Karpas-422 (cell line): Measurements from ENCODE around the gene METTL15. TPM values are rescaled to one million over a fixed set of nuclear protein-coding genes. Genes with fewer than 3 reads are reported as not detected.
"Not testable (repeated sequence)": the region's sequence is repeated elsewhere in the genome, so short reads cannot be mapped to it uniquely, and the experiment has no call there.

Source experiments
- DNase-seq: peaks from one replicate; pipeline ENCODE4 v3.0.0-alpha.2; 2015
- H2AFZ ChIP-seq: fragments of 200-600 bp; sonication (generic); 2 replicates; pipeline ENCODE4 v1.6.1; 2014; ENCODE audit warnings: antibody characterized with exemption, low read length, mixed read lengths
- H3K27ac ChIP-seq: fragments of 200-600 bp; sonication (generic); 2 replicates; pipeline ENCODE4 v1.5.1; 2014; ENCODE audit warnings: mild to moderate bottlenecking, low read length, moderate library complexity
- H3K27me3 ChIP-seq: fragments of 200-600 bp; sonication (generic); 2 replicates; pipeline ENCODE4 v1.6.1; 2014; ENCODE audit warnings: low read length, mixed read lengths
- H3K36me3 ChIP-seq: fragments of 200-600 bp; sonication (generic); 2 replicates; pipeline ENCODE4 v1.6.1; 2014; ENCODE audit warnings: low read length, mixed read lengths; ENCODE audit not compliant: insufficient read depth
- H3K4me1 ChIP-seq: fragments of 200-600 bp; sonication (generic); 2 replicates; pipeline ENCODE4 v1.6.1; 2014; ENCODE audit warnings: mild to moderate bottlenecking, low read length, mixed read lengths
- H3K4me2 ChIP-seq: fragments of 200-600 bp; sonication (generic); 2 replicates; pipeline ENCODE4 v1.6.1; 2014; ENCODE audit warnings: low read length, low read depth, mild to moderate bottlenecking; ENCODE audit not compliant: poor library complexity, severe bottlenecking
- H3K4me3 ChIP-seq: fragments of 200-600 bp; sonication (generic); 2 replicates; pipeline ENCODE4 v1.5.1; 2014; ENCODE audit warnings: mild to moderate bottlenecking, antibody characterized with exemption, low read length, mixed read lengths
- H3K79me2 ChIP-seq: fragments of 200-600 bp; sonication (generic); 2 replicates; pipeline ENCODE4 v1.6.1; 2014; ENCODE audit warnings: mild to moderate bottlenecking, low read length, mixed read lengths
- H3K9ac ChIP-seq: fragments of 200-600 bp; sonication (generic); 2 replicates; pipeline ENCODE4 v1.6.0; 2014; ENCODE audit warnings: low read length
- H3K9me2 ChIP-seq: fragments of 200-600 bp; sonication (generic), shearing (Covaris generic); replicated peaks from 2 replicates; pipeline ENCODE4 v1.6.0; 2014; ENCODE audit warnings: mild to moderate bottlenecking, low read length, moderate library complexity; ENCODE audit not compliant: insufficient read depth
- H3K9me3 ChIP-seq: fragments of 300-700, 200-600 bp; sonication (generic); 2 replicates; pipeline ENCODE4 v1.6.1; 2014; ENCODE audit warnings: low read length, mixed read lengths
- H4K20me1 ChIP-seq: fragments of 200-600 bp; sonication (generic); 2 replicates; pipeline ENCODE4 v1.6.1; 2014; ENCODE audit warnings: mild to moderate bottlenecking, antibody characterized with exemption, low read length, low read depth; ENCODE audit not compliant: insufficient read depth
- total RNA-seq: library from RNA; depleted of rRNA; stranded (reverse); fragments of >200 nt; shearing (Covaris generic); gene quantifications from 2 replicates; pipeline ENCODE4 v1.2.3, GENCODE V29; 2014; ENCODE audit warnings: low replicate concordance

Gene METTL15
- total RNA-seq, 1 experiment from 2014 or later = 59.9 TPM

DNA sequence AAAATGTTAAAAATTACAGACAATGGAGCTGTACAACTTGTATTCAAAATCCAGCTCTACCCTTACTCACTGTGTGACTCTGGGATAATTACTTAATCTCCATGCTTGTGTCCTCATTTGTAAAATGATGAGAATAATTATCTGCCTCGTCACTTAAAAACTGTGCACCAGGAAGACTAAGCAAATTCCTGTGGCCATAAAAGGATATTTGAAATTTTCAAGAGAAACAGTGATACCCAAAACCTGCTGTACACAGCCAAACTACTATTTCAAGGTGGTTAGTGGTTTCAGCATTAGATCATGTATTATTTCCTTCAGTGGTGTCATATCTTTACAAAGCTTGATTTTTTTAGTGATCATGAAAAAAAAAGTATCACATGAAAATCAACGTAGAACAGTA lies 136.9 kb downstream of the METTL15 start:
- no peaks in the 10 kb centered on the region for H3K27me3 ChIP-seq
- peaks cover 23% of the 10 kb centered on the region; the same call in 1 of the 2 replicates for H3K79me2 ChIP-seq
- DNase-seq = no peak
- no peak overlapping the region for H2AFZ ChIP-seq
- no peak overlapping the region for H3K9ac ChIP-seq
- H3K4me3 ChIP-seq = no peak overlapping the region
- H3K4me2 ChIP-seq = no peak overlapping the region
- H3K27ac ChIP-seq = no peak overlapping the region
- H3K36me3 ChIP-seq = no peaks in the 10 kb centered on the region
- H3K9me2 ChIP-seq = no peaks in the 10 kb centered on the region
- H4K20me1 ChIP-seq = no peaks in the 10 kb centered on the region
- no peaks in the 10 kb centered on the region for H3K9me3 ChIP-seq
- H3K4me1 ChIP-seq = no peaks in the 10 kb centered on the region

DNA sequence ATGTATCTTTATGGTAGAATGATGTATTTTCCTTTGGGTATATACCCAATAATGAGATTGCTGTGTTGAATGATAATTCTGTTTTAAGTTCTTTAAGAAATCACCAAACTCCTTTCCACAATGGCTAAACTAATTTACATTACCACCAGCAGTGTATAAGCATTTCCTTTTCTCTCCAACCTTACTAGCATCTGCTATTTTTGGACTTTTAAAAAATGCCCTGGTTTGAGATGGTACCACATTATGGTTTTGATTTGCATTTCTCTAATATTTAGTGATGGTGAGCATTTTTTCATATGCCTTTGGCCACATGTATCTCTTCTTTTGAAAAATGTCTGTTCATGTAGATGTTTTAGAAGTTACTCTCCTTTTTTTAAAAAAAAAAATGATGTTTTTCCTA lies 142.0 kb downstream of the METTL15 start:
- no peak for DNase-seq
- Histone ChIP-seq H3K4me1 (no peaks in the 10 kb centered on the region), H4K20me1 (no peaks in the 10 kb centered on the region), H3K27me3 (no peaks in the 10 kb centered on the region), H3K9me3 (no peaks in the 10 kb centered on the region), H3K79me2 (peaks cover 31% of the 10 kb centered on the region), H2AFZ (no peak overlapping the region), H3K9ac (no peak overlapping the region), H3K4me2 (no peak overlapping the region), H3K4me3 (no peak overlapping the region), H3K27ac (no peak overlapping the region), H3K9me2 (no peaks in the 10 kb centered on the region), H3K36me3 (no peaks in the 10 kb centered on the region)

DNA sequence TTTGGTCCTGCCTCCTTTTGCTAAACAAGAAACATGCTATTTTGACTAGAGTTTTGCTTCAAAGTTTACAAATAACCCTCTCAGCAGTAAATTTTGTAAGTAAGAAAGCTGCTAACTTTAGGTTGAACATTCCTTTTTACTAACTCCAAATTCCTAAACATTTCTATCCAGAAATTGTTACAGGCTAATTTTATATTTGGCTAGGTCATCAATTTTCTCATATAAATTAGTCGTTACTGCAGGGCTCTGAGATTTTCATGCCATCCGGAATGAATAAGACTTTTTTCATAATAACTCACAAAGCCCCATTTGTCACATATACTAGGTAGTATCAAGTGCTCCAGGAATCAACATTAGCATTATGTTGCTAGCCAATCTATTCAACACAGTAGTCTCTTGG lies 143.1 kb downstream of the METTL15 start:
- H3K4me1 ChIP-seq = no peaks in the 10 kb centered on the region
- H4K20me1 ChIP-seq = no peaks in the 10 kb centered on the region
- no peaks in the 10 kb centered on the region for H3K9me2 ChIP-seq
- H3K9ac ChIP-seq = no peak overlapping the region
- H3K27ac ChIP-seq = no peak overlapping the region
- H3K9me3 ChIP-seq = no peaks in the 10 kb centered on the region
- H2AFZ ChIP-seq = no peak overlapping the region
- no peak overlapping the region for H3K4me3 ChIP-seq
- DNase-seq = no peak
- no peaks in the 10 kb centered on the region for H3K36me3 ChIP-seq
- H3K27me3 ChIP-seq = no peaks in the 10 kb centered on the region
- H3K79me2 ChIP-seq = peaks cover 35% of the 10 kb centered on the region
- H3K4me2 ChIP-seq = no peak overlapping the region

DNA sequence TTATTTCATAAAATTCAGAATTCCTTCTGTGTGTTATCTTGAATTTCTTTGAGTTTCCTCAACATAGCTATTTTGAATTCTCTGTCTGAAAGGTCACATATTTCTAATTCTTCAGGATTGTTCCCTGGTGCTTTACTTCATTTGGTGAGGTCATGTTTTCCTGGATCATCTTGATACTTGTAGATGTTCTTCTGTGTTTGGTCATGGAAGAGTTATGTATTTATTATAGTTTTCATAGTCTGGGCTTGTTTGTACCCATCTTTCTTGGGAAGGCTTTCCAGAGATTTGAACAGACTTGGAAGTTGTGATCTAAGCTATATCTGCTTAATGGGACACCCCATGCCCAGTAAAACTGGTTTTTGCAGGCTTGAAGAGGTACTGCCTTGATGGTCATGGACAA lies 149.6 kb downstream of the METTL15 start:
- no peak overlapping the region for H3K27ac ChIP-seq
- H2AFZ ChIP-seq = no peak overlapping the region
- peaks cover 3% of the 10 kb centered on the region for H3K4me1 ChIP-seq
- H3K4me3 ChIP-seq = no peak overlapping the region
- H3K4me2 ChIP-seq = no peak overlapping the region
- no peaks in the 10 kb centered on the region for H3K9me2 ChIP-seq
- no peaks in the 10 kb centered on the region for H3K9me3 ChIP-seq
- no peak overlapping the region for H3K9ac ChIP-seq
- peaks cover 32% of the 10 kb centered on the region for H3K79me2 ChIP-seq
- no peaks in the 10 kb centered on the region for H3K27me3 ChIP-seq
- DNase-seq = no peak
- H4K20me1 ChIP-seq = no peaks in the 10 kb centered on the region
- H3K36me3 ChIP-seq = no peaks in the 10 kb centered on the region

DNA sequence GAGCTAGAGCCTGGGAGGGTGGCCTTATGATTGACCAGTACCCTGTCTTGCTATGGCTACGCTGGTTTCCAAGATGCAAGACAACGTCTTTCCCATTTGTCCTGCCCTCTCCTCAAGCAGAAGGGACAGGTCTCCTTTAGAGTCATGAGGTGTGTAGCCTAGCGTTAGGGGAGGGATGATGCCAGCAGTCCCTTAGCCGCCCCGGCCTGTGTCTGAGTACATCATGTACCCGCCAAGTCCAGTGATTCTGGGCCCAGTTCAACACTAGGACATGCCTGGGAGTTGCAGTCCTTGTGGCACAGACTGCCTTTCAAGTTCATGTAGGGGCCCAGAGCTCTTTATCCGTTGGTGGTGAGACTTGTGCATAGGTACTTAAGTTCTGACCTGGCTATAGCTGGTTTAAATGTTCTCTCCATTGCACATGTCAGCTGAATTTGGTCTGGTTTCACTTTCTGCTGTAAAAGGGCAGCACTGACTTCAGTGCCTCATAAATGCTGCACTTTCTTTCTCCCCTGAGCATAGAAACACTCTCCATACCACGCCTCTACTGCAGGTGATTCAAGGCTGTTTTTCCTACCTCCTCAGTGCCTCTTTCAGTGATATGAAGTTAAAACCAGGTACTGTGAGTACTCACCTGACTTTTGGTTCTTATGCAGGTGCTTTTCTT lies 151.1 kb downstream of the METTL15 start:
- DNase-seq = no peak
- Histone ChIP-seq H3K79me2 (peaks cover 30% of the 10 kb centered on the region), H3K4me2 (no peak overlapping the region), H2AFZ (no peak overlapping the region), H3K27ac (no peak overlapping the region), H3K9ac (no peak overlapping the region), H3K4me3 (no peak overlapping the region), H3K4me1 (peaks cover 3% of the 10 kb centered on the region), H3K27me3 (no peaks in the 10 kb centered on the region), H3K36me3 (no peaks in the 10 kb centered on the region), H3K9me3 (no peaks in the 10 kb centered on the region), H3K9me2 (no peaks in the 10 kb centered on the region), H4K20me1 (no peaks in the 10 kb centered on the region)

DNA sequence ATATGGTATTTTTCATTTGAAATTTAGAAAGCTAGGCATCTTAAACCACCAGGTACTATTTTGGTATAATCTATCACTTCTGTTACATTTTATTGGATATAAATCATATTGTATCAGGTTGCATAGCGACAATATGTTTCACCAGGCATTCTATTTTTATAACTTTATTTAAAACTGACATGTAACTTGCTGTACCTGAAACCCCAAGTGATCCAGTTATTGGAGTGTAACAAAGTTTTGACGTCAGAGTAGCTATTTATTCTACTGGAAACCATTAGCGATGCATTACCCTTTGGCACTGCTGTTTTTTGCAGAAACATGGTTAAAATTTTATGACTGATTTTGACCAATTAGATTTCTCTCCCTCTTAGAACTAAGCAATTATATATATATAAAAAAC lies 160.7 kb downstream of the METTL15 start:
- DNase-seq = peak; percentile 79
- H3K36me3 ChIP-seq = no peaks in the 10 kb centered on the region
- no peaks in the 10 kb centered on the region for H3K9me2 ChIP-seq
- H3K79me2 ChIP-seq = peaks cover 19% of the 10 kb centered on the region
- H3K4me1 ChIP-seq = peaks cover 31% of the 10 kb centered on the region
- H3K9ac ChIP-seq = no peak overlapping the region
- no peaks in the 10 kb centered on the region for H4K20me1 ChIP-seq
- H3K4me3 ChIP-seq = 0 out of 2 replicates have a peak overlapping the region, but pooled peaks have one; percentile 9
- peak overlapping the region; percentile 80 for H3K27ac ChIP-seq
- no peaks in the 10 kb centered on the region for H3K9me3 ChIP-seq
- no peaks in the 10 kb centered on the region for H3K27me3 ChIP-seq
- peak overlapping the region; percentile 44 for H3K4me2 ChIP-seq
- peak overlapping the region; percentile 18; the same call in 1 of the 2 replicates for H2AFZ ChIP-seq

DNA sequence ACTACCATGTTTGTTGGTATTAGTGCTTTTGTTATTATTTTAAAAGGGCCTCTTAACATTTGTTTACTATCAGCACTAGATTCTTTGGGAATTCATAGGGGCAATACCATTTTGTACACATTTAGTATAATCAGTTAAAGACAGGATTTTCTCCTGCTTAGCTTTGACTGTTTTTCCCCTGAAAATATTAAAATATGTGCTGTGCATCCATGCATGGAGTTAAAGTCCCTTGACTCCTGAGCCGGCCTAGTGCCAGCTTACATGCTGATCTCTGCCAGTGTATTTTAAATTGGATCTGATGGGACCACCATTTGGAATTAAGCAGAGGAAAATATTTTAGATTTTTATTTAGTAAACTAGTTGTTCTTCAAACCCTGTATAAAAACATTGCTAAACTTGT lies 161.4 kb downstream of the METTL15 start:
- peak; percentile 52 for DNase-seq
- Histone ChIP-seq H2AFZ (no peak overlapping the region), H3K9me3 (no peaks in the 10 kb centered on the region), H3K27ac (peak overlapping the region; percentile 80), H3K9ac (no peak overlapping the region), H3K4me1 (peaks cover 35% of the 10 kb centered on the region), H3K4me2 (peak overlapping the region; percentile 35), H3K79me2 (peaks cover 15% of the 10 kb centered on the region), H4K20me1 (no peaks in the 10 kb centered on the region), H3K9me2 (no peaks in the 10 kb centered on the region), H3K36me3 (no peaks in the 10 kb centered on the region), H3K4me3 (no peak overlapping the region), H3K27me3 (no peaks in the 10 kb centered on the region)

DNA sequence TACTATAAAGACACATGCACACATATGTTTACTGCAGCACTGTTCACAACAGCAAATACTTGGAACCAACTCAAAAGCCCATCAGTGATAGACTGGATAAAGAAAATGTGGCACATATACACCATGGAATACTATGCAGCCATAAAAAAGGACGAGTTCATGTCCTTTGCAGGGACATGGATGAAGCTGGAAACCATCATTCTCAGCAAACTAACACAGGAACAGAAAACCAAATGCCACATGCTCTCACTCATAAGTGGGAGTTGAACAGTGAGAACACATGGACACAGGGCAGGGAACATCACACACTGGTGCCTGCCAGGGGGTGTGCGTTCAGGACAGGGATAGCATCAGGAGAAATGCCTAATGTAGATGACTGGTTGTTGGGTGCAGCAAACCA lies 164.1 kb downstream of the METTL15 start:
- H3K36me3 ChIP-seq, H3K27ac ChIP-seq, H4K20me1 ChIP-seq, H3K9me2 ChIP-seq, H3K4me3 ChIP-seq, H2AFZ ChIP-seq, DNase-seq, H3K27me3 ChIP-seq, H3K9me3 ChIP-seq, H3K9ac ChIP-seq, H3K4me2 ChIP-seq: not testable (repeated sequence)
- Histone ChIP-seq H3K79me2 (peaks cover 14% of the 10 kb centered on the region), H3K4me1 (peaks cover 35% of the 10 kb centered on the region)
